HG03060 (cell line): ENCODE results near the gene NCEH1.
A peak's percentile ranks its signal among the peaks of the same experiment; 100 is the strongest.

ENCODE experiments used
- ATAC-seq: cut with Tn5 transposase; IDR thresholded peaks from one replicate; pipeline ENCODE4 v1.9.1; 2021; ENCODE audit warnings: low read depth, moderate number of reproducible peaks; ENCODE audit not compliant: unreplicated experiment

The NCEH1 gene

GRCh38 chr3:172648747-172649146 lies 62.1 kb downstream of the NCEH1 start:
- no peak for ATAC-seq

DNA sequence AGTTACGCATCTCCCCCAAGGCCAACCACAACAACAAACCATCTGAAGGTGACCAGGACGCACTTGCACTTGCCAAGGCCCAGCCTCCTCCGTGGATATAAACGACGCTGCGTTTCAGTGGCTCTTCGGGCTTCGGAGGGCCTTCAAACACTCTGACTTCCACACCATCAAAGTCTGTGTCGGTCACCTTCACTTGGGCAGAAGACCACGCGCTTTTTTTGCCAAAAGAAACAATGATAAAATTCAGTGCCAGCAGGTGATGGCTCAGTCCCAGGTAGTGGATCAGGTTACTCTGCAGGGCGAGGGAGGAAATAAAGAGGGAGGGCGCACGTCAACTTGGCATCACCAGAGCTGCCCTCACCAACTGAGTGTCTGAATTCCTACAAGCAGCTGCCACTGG lies 63.0 kb downstream of the NCEH1 start:
- ATAC-seq = no peak

- no peak for ATAC-seq
Measured at GRCh38 chr3:172647080-172647479, 63.8 kb downstream of the NCEH1 start.

GRCh38 chr3:172646439-172647015 lies 64.3 kb downstream of the NCEH1 start:
- ATAC-seq = no peak

- no peak for ATAC-seq
Measured at GRCh38 chr3:172644258-172644657, 66.6 kb downstream of the NCEH1 start.

- ATAC-seq = no peak
Measured at GRCh38 chr3:172643506-172644179, 67.2 kb downstream of the NCEH1 start.

GRCh38 chr3:172641291-172641690 lies 69.6 kb downstream of the NCEH1 start:
- no peak for ATAC-seq

DNA sequence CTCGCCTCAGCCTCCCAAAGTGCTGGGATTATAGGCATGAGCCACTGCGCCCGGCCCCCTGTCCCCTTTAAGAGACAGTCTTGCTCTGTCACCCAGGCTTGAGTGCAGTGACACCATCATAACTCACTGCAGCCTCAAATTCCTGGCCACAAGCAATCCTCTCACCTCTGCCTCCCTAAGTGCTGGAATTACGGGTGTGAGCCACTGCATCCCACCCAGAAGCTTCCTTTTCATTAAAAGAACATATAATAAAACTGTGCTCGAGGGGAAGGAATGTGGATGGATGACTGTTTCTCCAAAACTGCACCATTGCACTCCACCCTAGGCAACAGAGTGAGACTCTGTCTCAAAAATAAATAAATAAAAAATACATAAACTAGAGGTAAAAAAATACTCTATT lies 70.1 kb downstream of the NCEH1 start:
- no peak for ATAC-seq

- peak; percentile 98 for ATAC-seq
Measured at GRCh38 chr3:172635588-172635987, 75.3 kb downstream of the NCEH1 start.

- ATAC-seq = no peak
Measured at GRCh38 chr3:172634948-172635347, 75.9 kb downstream of the NCEH1 start.

DNA sequence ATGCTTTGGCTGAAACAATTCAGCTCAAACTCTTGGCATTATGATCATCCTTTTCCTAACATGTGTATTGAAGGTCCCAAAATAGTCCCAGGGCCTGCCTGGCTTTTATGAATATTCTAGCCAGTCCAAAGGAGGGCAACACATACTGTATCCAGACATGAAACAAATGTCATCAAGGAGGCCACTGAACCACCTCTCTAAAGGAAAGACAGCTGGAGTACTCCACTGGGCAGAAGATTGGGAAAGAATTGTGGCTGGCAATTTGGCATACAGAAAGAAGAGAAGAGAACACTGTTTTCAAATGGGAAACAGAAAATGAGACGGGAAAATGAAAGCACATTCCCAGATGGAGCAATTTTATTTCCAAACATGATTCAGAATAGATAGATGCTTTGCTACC lies 80.6 kb downstream of the NCEH1 start:
- no peak for ATAC-seq

- ATAC-seq = no peak
Measured at GRCh38 chr3:172629470-172629869, 81.4 kb downstream of the NCEH1 start.

- ATAC-seq = no peak
Measured at GRCh38 chr3:172627057-172627809, 83.6 kb downstream of the NCEH1 start.

- no peak for ATAC-seq
Measured at GRCh38 chr3:172626021-172626640, 84.7 kb downstream of the NCEH1 start.

GRCh38 chr3:172625404-172625803 lies 85.5 kb downstream of the NCEH1 start:
- ATAC-seq = no peak

GRCh38 chr3:172624999-172625398 lies 85.9 kb downstream of the NCEH1 start:
- no peak for ATAC-seq

- ATAC-seq = no peak
Measured at GRCh38 chr3:172622916-172623700, 87.8 kb downstream of the NCEH1 start.

DNA sequence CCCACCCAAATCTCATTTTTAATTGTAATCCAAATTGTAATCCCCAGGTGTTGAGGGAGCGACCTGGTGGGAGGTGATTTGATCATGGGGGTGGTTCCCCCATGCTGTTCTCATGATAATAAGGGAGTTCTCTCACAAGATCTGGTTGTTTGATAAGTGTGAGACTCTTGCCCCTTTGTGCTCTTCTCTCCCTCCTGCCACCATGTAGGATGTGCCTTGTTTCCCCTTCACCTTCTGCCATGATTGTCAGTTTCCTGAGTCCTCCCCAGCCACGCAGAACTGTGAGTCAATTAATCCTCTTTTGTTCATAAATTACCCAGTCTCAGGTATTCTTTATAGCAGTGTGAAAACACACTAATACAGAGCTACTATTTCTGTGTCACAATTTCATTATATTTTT lies 88.7 kb downstream of the NCEH1 start:
- no peak for ATAC-seq

GRCh38 chr3:172617976-172618375 lies 92.9 kb downstream of the NCEH1 start:
- no peak for ATAC-seq

DNA sequence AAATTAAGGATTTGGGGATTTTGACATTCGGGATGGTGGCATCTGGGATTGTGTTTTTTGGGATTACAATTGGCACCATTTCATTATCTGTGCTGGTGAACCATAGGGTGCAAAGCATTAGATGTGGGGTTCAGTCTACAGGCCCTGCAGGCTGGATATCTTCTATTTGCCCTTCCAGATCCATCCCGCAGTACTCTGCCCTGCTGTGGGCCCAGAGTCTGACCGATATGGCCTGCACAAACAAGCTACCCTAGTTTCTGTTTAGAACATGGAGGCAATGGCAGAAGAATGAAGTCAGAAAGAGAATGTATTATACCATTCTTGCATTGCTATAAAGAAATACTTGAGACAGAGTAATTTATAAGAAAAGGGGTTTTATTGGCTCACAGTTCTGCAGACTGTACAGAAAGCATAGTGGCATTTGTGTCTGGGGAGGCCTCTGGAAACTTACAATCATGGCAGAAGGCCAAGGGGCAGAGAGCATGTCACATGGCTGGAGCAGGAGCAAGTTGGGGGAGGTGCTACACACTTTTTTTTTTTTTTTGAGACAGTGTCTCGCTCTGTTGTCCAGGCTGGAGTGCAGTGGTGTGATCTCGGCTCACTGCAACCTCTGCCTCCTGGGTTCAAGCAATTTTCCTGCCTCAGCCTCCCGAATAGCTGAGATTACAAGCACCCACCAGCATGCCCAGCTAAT lies 93.7 kb downstream of the NCEH1 start:
- no peak for ATAC-seq
